Body of pancreas (tissue), 4 donors: Measurements from ENCODE around the gene TTC29. TPM values are rescaled to one million over a fixed set of nuclear protein-coding genes. Genes with fewer than 3 reads are reported as not detected.
"Not testable (repeated sequence)": the region's sequence is repeated elsewhere in the genome, so short reads cannot be mapped to it uniquely, and the experiment has no call there.

Experiments used
- ATAC-seq: fragments of 150-250 bp; one replicate; pipeline ENCODE4 v1.9.1; 2016
- DNase-seq, 4 donors: peaks; one replicate each; pipeline ENCODE4 v3.0.0-alpha.2; 2019
- H3K27ac ChIP-seq, 4 donors: fragments of 200-600 bp; sonication (generic); 1 replicate in 3 of 4; 2 replicates in 1 of 4; pipeline versions ENCODE4 v1.5.1 to v1.6.1; 2016 to 2019; ENCODE audit warnings: mild to moderate bottlenecking in 1 of 4, mixed read lengths in 1 of 4, moderate library complexity in 1 of 4
- H3K27me3 ChIP-seq, 2 donors: fragments of 200-600 bp; sonication (generic); one replicate each; pipeline ENCODE4 v1.6.0; 2016; ENCODE audit warnings: mild to moderate bottlenecking in 1 of 2
- H3K36me3 ChIP-seq, 2 donors: fragments of 200-600 bp; sonication (generic); replicated peaks in 1 of 2; 2 replicates each; pipeline ENCODE4 v1.5.1; 2016; ENCODE audit warnings: low read depth in 2 of 2; ENCODE audit not compliant: insufficient read depth in 1 of 2
- H3K4me1 ChIP-seq: fragments of 200-600 bp; sonication (generic); one replicate; pipeline ENCODE4 v1.6.0; 2016
- H3K4me3 ChIP-seq, 2 donors: fragments of 200-600 bp; sonication (generic); 1 replicate in 1 of 2; 2 replicates in 1 of 2; pipeline ENCODE4 v1.5.1; 2016 to 2019
- H3K9me3 ChIP-seq, 3 donors: fragments of 200-600 bp; sonication (generic); 1 replicate in 2 of 3; 2 replicates in 1 of 3; pipeline ENCODE4 v1.5.1; 2016
- CTCF ChIP-seq, 7 experiments: fragments of 450-650 bp in 4 of 7; fragments of 200-600 bp in 3 of 7; sonication (generic) in 3 of 7; IDR thresholded peaks; one replicate each; pipeline ENCODE4 v1.5.1; 2016 to 2019; ENCODE audit warnings: antibody characterized with exemption in 7 of 7
- POLR2A ChIP-seq, 3 donors: fragments of 450-650 bp; IDR thresholded peaks; one replicate each; pipeline ENCODE4 v1.6.1; 2016; ENCODE audit warnings: antibody characterized with exemption in 3 of 3, mild to moderate bottlenecking in 2 of 3
- WGBS, 2 donors: methylation state at CpG; one replicate each; pipeline ENCODE4 v1.1.5; 2017; 5-methylcytosine and 5-hydroxymethylcytosine counted together
- intact Hi-C: fragments of 100-400 bp; cut with DNase I; formaldehyde crosslinking; loops from one replicate; pipeline ENCODE4 v1.15.1; 2023
- total RNA-seq, 2 donors: library from RNA; depleted of rRNA; stranded (reverse); fragments of >200 nt; gene quantifications; one replicate each; pipeline ENCODE4 v1.1.0, GENCODE V29; 2016

TTC29 gene
- total RNA-seq, 2 donors from 2014 or later: not detected

DNA sequence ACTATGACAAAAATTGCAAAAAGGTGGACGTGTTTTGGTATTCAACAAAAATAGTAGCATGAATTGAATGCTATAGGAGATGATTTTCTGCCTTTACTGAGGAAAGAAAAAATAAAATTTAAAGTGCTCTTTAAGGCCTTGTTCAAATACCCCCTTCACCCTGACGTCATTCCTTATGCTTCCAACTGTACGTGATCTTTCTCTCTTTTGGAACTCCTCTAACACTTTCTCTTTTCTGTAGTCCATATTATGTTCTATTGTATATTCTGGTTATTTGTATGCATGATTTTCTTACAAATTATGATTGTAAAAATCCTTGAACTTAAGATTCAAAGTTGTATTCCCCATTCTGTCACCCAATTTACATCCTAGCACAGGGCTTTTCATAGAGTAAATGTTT is 206.5 kb downstream of the TTC29 start:
- Histone ChIP-seq H3K4me1 (no peaks in the 10 kb centered on the region), H3K36me3 (no peaks in the 10 kb centered on the region)
- 44% methylated on average over 3 of the region's 3 CpGs for WGBS, 2 donors

DNA sequence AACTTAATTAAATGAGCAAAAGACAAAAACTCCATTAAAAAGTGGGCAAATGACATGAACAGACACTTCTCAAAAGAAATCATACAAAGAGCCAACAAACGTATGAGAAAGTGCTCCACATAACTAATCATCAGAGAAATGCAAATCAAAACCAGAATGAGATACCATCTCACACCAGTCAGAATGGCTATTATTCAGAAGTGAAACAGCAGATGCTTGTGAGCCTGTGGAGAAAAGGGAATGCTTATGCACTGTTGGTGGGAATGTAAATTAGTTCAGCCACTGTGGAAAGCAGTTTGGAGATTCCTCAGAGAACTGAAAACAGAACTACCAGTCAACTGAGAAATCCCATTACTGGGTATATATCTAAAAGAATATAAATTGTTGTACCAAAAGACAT is 222.1 kb downstream of the TTC29 start:
- H3K9me3 ChIP-seq, H3K27ac ChIP-seq, H3K4me1 ChIP-seq, DNase-seq, intact Hi-C loops, H3K27me3 ChIP-seq, ATAC-seq, H3K4me3 ChIP-seq, H3K36me3 ChIP-seq: not testable (repeated sequence)
- 31 to 37% methylated on average over 1 of the region's 1 CpG for WGBS, 2 donors

More for the DNA sequence above, 206.5 kb downstream of the TTC29 start:
- DNase-seq: no peak
- no peak overlapping the region for H3K27ac ChIP-seq
- TF ChIP-seq CTCF (IDR thresholded peaks at IDR 0.05): no peak
- TF ChIP-seq POLR2A (IDR thresholded peaks at IDR 0.05): no peak
- intact Hi-C loops: no loop called here
- H3K9me3 ChIP-seq: no peaks in the 10 kb centered on the region
- no peaks in the 10 kb centered on the region for H3K27me3 ChIP-seq
- no peak overlapping the region for H3K4me3 ChIP-seq
- ATAC-seq: no peak

DNA sequence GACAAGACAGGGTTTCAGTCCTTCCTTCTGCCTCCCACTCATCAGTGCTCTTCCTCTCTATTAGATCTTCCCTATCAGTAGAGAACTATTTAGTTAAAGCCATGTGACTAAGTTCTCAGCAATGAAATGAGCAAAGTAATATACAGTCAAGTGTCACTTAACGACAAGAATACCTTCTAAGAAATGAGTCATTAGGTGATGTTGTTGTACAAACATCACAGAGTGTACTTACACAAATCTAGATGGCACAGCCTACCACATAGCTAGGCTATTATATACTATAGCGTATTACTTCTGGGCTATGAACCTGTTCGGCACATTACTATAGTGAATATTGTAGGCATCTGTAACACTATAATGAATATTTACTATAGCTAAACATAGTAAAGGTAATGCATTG is 235.7 kb downstream of the TTC29 start:
- intact Hi-C loops: no loop called here
- no peaks in the 10 kb centered on the region for H3K9me3 ChIP-seq
- no peaks in the 10 kb centered on the region for H3K36me3 ChIP-seq
- 74 to 84% methylated on average over 3 of the region's 3 CpGs for WGBS, 2 donors
- no peak overlapping the region for H3K27ac ChIP-seq
- no peak overlapping the region for H3K4me3 ChIP-seq
- H3K4me1 ChIP-seq: no peaks in the 10 kb centered on the region
- TF ChIP-seq POLR2A (IDR thresholded peaks at IDR 0.05) (no peak), CTCF (IDR thresholded peaks at IDR 0.05) (no peak)
- DNase-seq (no peak), ATAC-seq (no peak)
- no peaks in the 10 kb centered on the region for H3K27me3 ChIP-seq

- intact Hi-C loops: no loop called here
- no peak for ATAC-seq
- H3K27ac ChIP-seq: no peak overlapping the region
- no peaks in the 10 kb centered on the region for H3K36me3 ChIP-seq
- H3K4me1 ChIP-seq: no peaks in the 10 kb centered on the region
- no peak for DNase-seq
- H3K4me3 ChIP-seq: no peak overlapping the region
- no peaks in the 10 kb centered on the region for H3K9me3 ChIP-seq
- TF ChIP-seq POLR2A (IDR thresholded peaks at IDR 0.05) (no peak), CTCF (IDR thresholded peaks at IDR 0.05) (no peak)
- 78 to 79% methylated on average over 8 of the region's 8 CpGs for WGBS, 2 donors
- H3K27me3 ChIP-seq: no peaks in the 10 kb centered on the region
These were observed 245.8 kb downstream of the TTC29 start for GRCh38 chr4:146699910-146700309.

DNA sequence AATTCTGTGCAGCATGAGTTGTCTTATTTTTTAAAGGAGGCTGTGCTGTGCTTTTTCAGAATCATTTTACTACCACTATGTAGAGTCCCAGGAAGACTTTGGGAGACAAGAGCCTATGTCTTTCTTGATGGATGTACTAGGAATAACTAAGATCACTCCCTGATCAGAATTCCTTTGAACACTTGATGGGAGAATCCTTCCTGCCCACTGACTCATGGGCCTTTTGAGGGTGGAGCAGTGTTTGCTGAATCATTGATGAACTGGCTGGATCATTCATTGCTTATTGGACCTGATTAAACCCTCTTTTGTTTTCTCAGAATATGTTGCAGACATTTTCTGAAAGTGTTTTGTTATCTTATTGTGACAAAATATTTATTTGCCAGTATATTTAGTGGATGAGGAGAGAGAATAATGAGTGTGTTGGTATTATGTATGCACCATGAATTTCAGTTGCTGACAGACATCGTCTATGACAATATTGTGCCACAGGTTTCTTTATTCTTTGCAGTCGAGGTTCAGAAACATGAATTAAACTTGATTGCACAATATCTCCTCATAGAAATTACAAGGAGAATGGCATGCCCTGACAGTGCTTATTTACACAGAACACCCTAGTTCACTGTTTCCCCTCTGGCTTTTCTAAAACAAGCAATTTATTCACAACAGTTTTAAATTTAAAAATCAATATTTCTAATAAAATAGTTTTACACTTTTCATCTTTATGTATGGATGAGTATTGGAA is 270.7 kb downstream of the TTC29 start:
- DNase-seq: no peak
- H3K27ac ChIP-seq: no peak overlapping the region
- H3K9me3 ChIP-seq: no peaks in the 10 kb centered on the region
- 49 to 56% methylated on average over 2 of the region's 2 CpGs for WGBS, 2 donors
- H3K27me3 ChIP-seq: no peaks in the 10 kb centered on the region
- intact Hi-C loops: no loop called here
- TF ChIP-seq POLR2A (IDR thresholded peaks at IDR 0.05) (no peak), CTCF (IDR thresholded peaks at IDR 0.05) (no peak)
- ATAC-seq: no peak
- no peaks in the 10 kb centered on the region for H3K36me3 ChIP-seq
- H3K4me1 ChIP-seq: no peaks in the 10 kb centered on the region
- no peak overlapping the region for H3K4me3 ChIP-seq

DNA sequence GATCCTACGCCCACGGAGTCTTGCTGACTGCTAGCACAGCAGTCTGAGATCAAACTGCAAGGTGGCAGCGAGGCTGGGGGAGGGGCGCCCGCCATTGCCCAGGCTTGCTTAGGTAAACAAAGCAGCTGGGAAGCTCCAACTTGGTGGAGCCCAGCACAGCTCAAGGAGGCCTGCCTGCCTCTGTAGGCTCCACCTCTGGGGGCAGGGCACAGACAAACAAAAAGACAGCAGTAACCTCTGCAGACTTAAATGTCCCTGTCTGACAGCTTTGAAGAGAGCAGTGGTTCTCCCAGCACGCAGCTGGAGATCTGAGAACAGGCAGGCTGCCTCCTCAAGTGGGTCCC is 281.7 kb downstream of the TTC29 start:
- intact Hi-C loops, H3K4me3 ChIP-seq, ATAC-seq, H3K27me3 ChIP-seq, H3K9me3 ChIP-seq, DNase-seq, H3K36me3 ChIP-seq, H3K4me1 ChIP-seq, H3K27ac ChIP-seq: not testable (repeated sequence)
- 30 to 68% methylated on average over 5 to 6 of the region's 6 CpGs for WGBS, 2 donors
